ENCODE data around the gene NPAS3. TPM values are rescaled to one million over a fixed set of nuclear protein-coding genes. Genes with fewer than 3 reads are reported as not detected.
A peak's percentile ranks its signal among the peaks of the same experiment; 100 is the strongest.
"Not testable (repeated sequence)": the region's sequence is repeated elsewhere in the genome, so short reads cannot be mapped to it uniquely, and the experiment has no call there.

The NPAS3 gene
- total and polyA plus RNA-seq, 7 donors, result 0.04 to 1.5 (median 0.39) TPM

GRCh38 chr14:33081259-33081658 lies 142.6 kb downstream of the NPAS3 start:
- Histone ChIP-seq H3K4me1 (no peaks in the 10 kb centered on the region), H3K36me3 (ENCODE audit: insufficient read depth in 1 of 2, low read depth in 1 of 2) (no peaks in the 10 kb centered on the region), H3K27me3 (ENCODE audit: insufficient read depth in 3 of 3, low read length in 2 of 3) (no peaks in the 10 kb centered on the region), H3K4me3 (no peak overlapping the region), H3K9me3 (no peaks in the 10 kb centered on the region), H3K27ac (no peak overlapping the region)
- ATAC-seq, result peak in 1 of 4 donors; percentile 44
- intact Hi-C loops (cut with DNase I), result no loop called here
- 27 to 44% (median 37%) methylated on average over 1 of the region's 1 CpG for WGBS, 3 donors
- DNase-seq, result no peak
- TF ChIP-seq CTCF (IDR thresholded peaks at IDR 0.05), result no peak

GRCh38 chr14:33085799-33086198 lies 147.1 kb downstream of the NPAS3 start:
- intact Hi-C loops (cut with DNase I), result no loop called here
- no peaks in the 10 kb centered on the region for H3K9me3 ChIP-seq
- no peaks in the 10 kb centered on the region for H3K4me1 ChIP-seq
- 95 to 99% (median 98%) methylated on average over 2 of the region's 2 CpGs for WGBS, 3 donors
- TF ChIP-seq CTCF (IDR thresholded peaks at IDR 0.05), result no peak
- DNase-seq (no peak), ATAC-seq (no peak)
- H3K27me3 ChIP-seq (ENCODE audit: insufficient read depth in 3 of 3, low read length in 2 of 3), result no peaks in the 10 kb centered on the region
- no peak overlapping the region for H3K4me3 ChIP-seq
- no peaks in the 10 kb centered on the region for H3K36me3 ChIP-seq (ENCODE audit: insufficient read depth in 1 of 2, low read depth in 1 of 2)
- H3K27ac ChIP-seq, result no peak overlapping the region

DNA sequence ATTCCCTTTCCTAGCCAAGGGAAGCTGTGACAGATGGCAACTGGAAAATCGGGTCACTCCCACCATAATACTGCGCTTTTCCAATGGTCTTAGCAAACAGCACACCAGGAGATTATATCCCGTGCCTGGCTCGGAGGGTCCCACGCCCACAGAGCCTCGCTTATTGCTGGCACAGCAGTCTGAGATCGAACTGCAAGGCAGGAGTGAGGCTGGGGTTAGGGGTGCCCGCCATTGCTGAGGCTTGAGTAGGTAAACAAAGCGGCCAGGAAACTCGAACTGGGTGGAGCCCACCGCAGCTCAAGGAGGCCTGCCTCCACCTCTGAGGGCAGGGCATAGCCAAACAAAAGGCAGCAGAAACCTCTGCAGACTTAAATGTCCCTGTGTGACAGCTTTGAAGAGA lies 149.6 kb downstream of the NPAS3 start:
- H3K4me1 ChIP-seq; H3K4me3 ChIP-seq; intact Hi-C loops (cut with DNase I); H3K36me3 ChIP-seq (ENCODE audit: insufficient read depth in 1 of 2, low read depth in 1 of 2); DNase-seq; H3K27me3 ChIP-seq (ENCODE audit: insufficient read depth in 3 of 3, low read length in 2 of 3); H3K9me3 ChIP-seq; H3K27ac ChIP-seq; ATAC-seq: not testable (repeated sequence)
- 90 to 96% (median 94%) methylated on average over 11 of the region's 11 CpGs for WGBS, 3 donors

- no peaks in the 10 kb centered on the region for H3K36me3 ChIP-seq (ENCODE audit: insufficient read depth in 1 of 2, low read depth in 1 of 2)
Measured at GRCh38 chr14:33098016-33098415, 159.3 kb downstream of the NPAS3 start.

GRCh38 chr14:33103489-33103888 lies 164.8 kb downstream of the NPAS3 start:
- 22 to 31% (median 24%) methylated on average over 3 of the region's 3 CpGs for WGBS, 3 donors
- Histone ChIP-seq H3K27me3 (ENCODE audit: insufficient read depth in 3 of 3, low read length in 2 of 3) (no peaks in the 10 kb centered on the region), H3K4me1 (peaks cover 4% of the 10 kb centered on the region), H3K4me3 (no peak overlapping the region), H3K9me3 (no peaks in the 10 kb centered on the region), H3K27ac (no peak overlapping the region), H3K36me3 (ENCODE audit: insufficient read depth in 1 of 2, low read depth in 1 of 2) (no peaks in the 10 kb centered on the region)
- intact Hi-C loops (cut with DNase I), result no loop called here
- DNase-seq (no peak), ATAC-seq (peak in 3 of 4 donors; percentile 64 to 97 (median 72))
- TF ChIP-seq CTCF (IDR thresholded peaks at IDR 0.05), result no peak

More at GRCh38 chr14:33098016-33098415, 159.3 kb downstream of the NPAS3 start:
- peaks cover 2% of the 10 kb centered on the region for H3K4me1 ChIP-seq
- DNase-seq (no peak), ATAC-seq (no peak)
- no peak overlapping the region for H3K27ac ChIP-seq
- no peak for TF ChIP-seq CTCF (IDR thresholded peaks at IDR 0.05)
- H3K9me3 ChIP-seq, result no peaks in the 10 kb centered on the region
- H3K27me3 ChIP-seq (ENCODE audit: insufficient read depth in 3 of 3, low read length in 2 of 3), result no peaks in the 10 kb centered on the region
- no peak overlapping the region for H3K4me3 ChIP-seq
- intact Hi-C loops (cut with DNase I), result no loop called here

Data from psoas muscle (tissue), 8 donors.